ENCODE measurements around the gene APOBEC4.

DNA sequence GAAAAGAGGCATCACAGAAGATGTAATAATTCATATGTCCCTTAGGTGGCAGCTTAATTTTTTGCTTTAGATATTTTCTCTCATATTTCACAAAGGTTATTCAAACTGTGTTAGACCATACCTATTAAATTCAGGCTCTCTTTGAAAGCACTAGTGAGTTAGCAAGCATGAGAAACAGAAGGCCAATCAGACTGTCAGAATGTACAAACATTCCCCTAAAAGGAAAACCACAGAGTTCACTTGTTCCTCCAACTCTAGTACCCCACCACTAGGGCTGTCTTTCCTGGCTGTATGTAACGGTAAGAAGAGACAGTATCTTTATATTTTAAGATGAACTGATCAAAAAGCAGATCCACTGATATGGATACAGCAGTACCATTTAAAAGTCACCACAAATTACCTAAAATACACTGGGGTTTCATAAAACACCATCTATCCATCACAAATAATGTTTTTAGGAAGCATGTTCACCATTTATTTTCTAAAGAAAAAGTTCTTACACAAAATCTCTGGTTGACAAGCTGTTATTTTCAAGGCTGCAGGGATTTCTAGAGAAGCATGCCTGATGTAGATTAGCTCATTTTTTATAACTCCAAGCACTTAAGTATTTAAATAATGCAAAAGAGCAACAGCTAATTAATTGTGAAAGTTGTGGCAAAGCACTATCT, 19.3 kb downstream of the APOBEC4 start:
- TF ChIP-seq, protein P1, sequence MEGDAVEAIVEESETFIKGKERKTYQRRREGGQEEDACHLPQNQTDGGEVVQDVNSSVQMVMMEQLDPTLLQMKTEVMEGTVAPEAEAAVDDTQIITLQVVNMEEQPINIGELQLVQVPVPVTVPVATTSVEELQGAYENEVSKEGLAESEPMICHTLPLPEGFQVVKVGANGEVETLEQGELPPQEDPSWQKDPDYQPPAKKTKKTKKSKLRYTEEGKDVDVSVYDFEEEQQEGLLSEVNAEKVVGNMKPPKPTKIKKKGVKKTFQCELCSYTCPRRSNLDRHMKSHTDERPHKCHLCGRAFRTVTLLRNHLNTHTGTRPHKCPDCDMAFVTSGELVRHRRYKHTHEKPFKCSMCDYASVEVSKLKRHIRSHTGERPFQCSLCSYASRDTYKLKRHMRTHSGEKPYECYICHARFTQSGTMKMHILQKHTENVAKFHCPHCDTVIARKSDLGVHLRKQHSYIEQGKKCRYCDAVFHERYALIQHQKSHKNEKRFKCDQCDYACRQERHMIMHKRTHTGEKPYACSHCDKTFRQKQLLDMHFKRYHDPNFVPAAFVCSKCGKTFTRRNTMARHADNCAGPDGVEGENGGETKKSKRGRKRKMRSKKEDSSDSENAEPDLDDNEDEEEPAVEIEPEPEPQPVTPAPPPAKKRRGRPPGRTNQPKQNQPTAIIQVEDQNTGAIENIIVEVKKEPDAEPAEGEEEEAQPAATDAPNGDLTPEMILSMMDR (IDR thresholded peaks at IDR 0.05): peak; percentile 71
- TF ChIP-seq EZH2phosphoT487 (IDR thresholded peaks at IDR 0.05; ENCODE audit: borderline replicate concordance, low read depth): no peak
- no peak for TF ChIP-seq SMC3 (IDR thresholded peaks at IDR 0.05; ENCODE audit: low read depth, low read length)
- no peak for TF ChIP-seq NFIC (IDR thresholded peaks at IDR 0.05; ENCODE audit: borderline replicate concordance)
- TF ChIP-seq SIN3A (IDR thresholded peaks at IDR 0.05; ENCODE audit: borderline replicate concordance, low read depth, low read length): no peak
- TF ChIP-seq GABPA (IDR thresholded peaks at IDR 0.05; ENCODE audit: low read depth): no peak
- TF ChIP-seq, protein P2, sequence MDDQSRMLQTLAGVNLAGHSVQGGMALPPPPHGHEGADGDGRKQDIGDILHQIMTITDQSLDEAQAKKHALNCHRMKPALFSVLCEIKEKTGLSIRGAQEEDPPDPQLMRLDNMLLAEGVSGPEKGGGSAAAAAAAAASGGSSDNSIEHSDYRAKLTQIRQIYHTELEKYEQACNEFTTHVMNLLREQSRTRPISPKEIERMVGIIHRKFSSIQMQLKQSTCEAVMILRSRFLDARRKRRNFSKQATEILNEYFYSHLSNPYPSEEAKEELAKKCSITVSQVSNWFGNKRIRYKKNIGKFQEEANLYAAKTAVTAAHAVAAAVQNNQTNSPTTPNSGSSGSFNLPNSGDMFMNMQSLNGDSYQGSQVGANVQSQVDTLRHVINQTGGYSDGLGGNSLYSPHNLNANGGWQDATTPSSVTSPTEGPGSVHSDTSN (IDR thresholded peaks at IDR 0.05): no peak
- TF ChIP-seq YY1 (IDR thresholded peaks at IDR 0.05; ENCODE audit: low read depth): no peak
- TF ChIP-seq, protein P3, sequence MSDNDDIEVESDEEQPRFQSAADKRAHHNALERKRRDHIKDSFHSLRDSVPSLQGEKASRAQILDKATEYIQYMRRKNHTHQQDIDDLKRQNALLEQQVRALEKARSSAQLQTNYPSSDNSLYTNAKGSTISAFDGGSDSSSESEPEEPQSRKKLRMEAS (IDR thresholded peaks at IDR 0.05; ENCODE audit: low read depth): peak; percentile 24; the same call in 1 of the 2 replicates
- TF ChIP-seq, protein P4, sequence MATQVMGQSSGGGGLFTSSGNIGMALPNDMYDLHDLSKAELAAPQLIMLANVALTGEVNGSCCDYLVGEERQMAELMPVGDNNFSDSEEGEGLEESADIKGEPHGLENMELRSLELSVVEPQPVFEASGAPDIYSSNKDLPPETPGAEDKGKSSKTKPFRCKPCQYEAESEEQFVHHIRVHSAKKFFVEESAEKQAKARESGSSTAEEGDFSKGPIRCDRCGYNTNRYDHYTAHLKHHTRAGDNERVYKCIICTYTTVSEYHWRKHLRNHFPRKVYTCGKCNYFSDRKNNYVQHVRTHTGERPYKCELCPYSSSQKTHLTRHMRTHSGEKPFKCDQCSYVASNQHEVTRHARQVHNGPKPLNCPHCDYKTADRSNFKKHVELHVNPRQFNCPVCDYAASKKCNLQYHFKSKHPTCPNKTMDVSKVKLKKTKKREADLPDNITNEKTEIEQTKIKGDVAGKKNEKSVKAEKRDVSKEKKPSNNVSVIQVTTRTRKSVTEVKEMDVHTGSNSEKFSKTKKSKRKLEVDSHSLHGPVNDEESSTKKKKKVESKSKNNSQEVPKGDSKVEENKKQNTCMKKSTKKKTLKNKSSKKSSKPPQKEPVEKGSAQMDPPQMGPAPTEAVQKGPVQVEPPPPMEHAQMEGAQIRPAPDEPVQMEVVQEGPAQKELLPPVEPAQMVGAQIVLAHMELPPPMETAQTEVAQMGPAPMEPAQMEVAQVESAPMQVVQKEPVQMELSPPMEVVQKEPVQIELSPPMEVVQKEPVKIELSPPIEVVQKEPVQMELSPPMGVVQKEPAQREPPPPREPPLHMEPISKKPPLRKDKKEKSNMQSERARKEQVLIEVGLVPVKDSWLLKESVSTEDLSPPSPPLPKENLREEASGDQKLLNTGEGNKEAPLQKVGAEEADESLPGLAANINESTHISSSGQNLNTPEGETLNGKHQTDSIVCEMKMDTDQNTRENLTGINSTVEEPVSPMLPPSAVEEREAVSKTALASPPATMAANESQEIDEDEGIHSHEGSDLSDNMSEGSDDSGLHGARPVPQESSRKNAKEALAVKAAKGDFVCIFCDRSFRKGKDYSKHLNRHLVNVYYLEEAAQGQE (IDR thresholded peaks at IDR 0.05; ENCODE audit: low read depth, low read length): no peak
- TF ChIP-seq FOXJ3 (CRISPR knock-in tag; IDR thresholded peaks at IDR 0.05): no peak

Measured in SK-N-SH (cell line).